ENCODE results near the gene PIGW. TPM values are rescaled to one million over a fixed set of nuclear protein-coding genes. Genes with fewer than 3 reads are reported as not detected.

The PIGW gene
- total and polyA plus RNA-seq, 2 experiments from 2014 or later, result 5.5 to 15.8 TPM

GRCh38 chr17:36523113-36523512 lies 11.7 kb upstream of the PIGW start (continued):
- TF ChIP-seq REST (IDR thresholded peaks at IDR 0.05; ENCODE audit: unreplicated experiment), result no peak

GRCh38 chr17:36524428-36524876 lies 10.3 kb upstream of the PIGW start:
- peaks cover 5% of the 10 kb centered on the region; the same call in 1 of the 2 replicates for H3K79me2 ChIP-seq (replicated peaks; ENCODE audit: insufficient read depth)
- Mint-ChIP-seq H3K36me3 (ENCODE audit: low read depth) (peaks cover 84% of the 10 kb centered on the region), H3K4me1 (no peaks in the 10 kb centered on the region), H3K27ac (no peak overlapping the region), H3K27me3 (ENCODE audit: insufficient read depth, low read depth, poor library complexity) (peaks cover 2% of the 10 kb centered on the region), H3K4me3 (no peak overlapping the region), H3K9me3 (no peaks in the 10 kb centered on the region)
- ATAC-seq (no peak), DNase-seq (ENCODE audit: low spot score) (no peak)
- no peaks in the 10 kb centered on the region; the same call in none of the 2 replicates for H3F3A ChIP-seq (replicated peaks; ENCODE audit: low read depth)
- H3K27ac ChIP-seq (ENCODE audit: low read depth), result no peak overlapping the region
- H3K36me3 ChIP-seq (ENCODE audit: insufficient read depth), result peaks cover 65% of the 10 kb centered on the region
- H3K9me2 ChIP-seq (ENCODE audit: insufficient read depth), result no peaks in the 10 kb centered on the region
- H3K27me3 ChIP-seq (ENCODE audit: insufficient read depth), result no peaks in the 10 kb centered on the region
- H3K4me3 ChIP-seq, result no peak overlapping the region
- H2AFZ ChIP-seq, result no peak overlapping the region
- H3K4me1 ChIP-seq (ENCODE audit: insufficient read depth), result no peaks in the 10 kb centered on the region
- H3K4me2 ChIP-seq, result no peak overlapping the region
- H4K20me1 ChIP-seq (replicated peaks; ENCODE audit: insufficient read depth), result peaks cover 35% of the 10 kb centered on the region
- TF ChIP-seq EZH2phosphoT487 (IDR thresholded peaks at IDR 0.05; ENCODE audit: unreplicated experiment) (no peak), ETS1 (IDR thresholded peaks at IDR 0.05) (no peak), CREB1 (CRISPR knock-in tag; IDR thresholded peaks at IDR 0.05; ENCODE audit: low read depth) (no peak), STAT1 (IDR thresholded peaks at IDR 0.05; ENCODE audit: unreplicated experiment) (no peak), REST (IDR thresholded peaks at IDR 0.05; ENCODE audit: unreplicated experiment) (no peak), ZNF331 (CRISPR knock-in tag; IDR thresholded peaks at IDR 0.05; ENCODE audit: low read depth) (no peak), POLR2AphosphoS5 (IDR thresholded peaks at IDR 0.05; ENCODE audit: low read depth) (no peak), EZH2 (IDR thresholded peaks at IDR 0.05; ENCODE audit: low read depth, unreplicated experiment) (no peak), NANOG (IDR thresholded peaks at IDR 0.05; ENCODE audit: borderline replicate concordance) (no peak), ZNF462 (CRISPR knock-in tag; IDR thresholded peaks at IDR 0.05) (no peak), JUNB (IDR thresholded peaks at IDR 0.05; ENCODE audit: unreplicated experiment) (no peak)
